Measurements from ENCODE around the gene DTWD1.

Gene DTWD1

GRCh38 chr15:49621887-49622286, 1.0 kb downstream of the DTWD1 start:
- no peak for DNase-seq (ENCODE audit: extremely low read depth, insufficient read length)
- H3K4me3 ChIP-seq (replicated peaks; ENCODE audit: low read depth, low read length), result peak overlapping the region; percentile 87
- no peak for TF ChIP-seq CTCF (IDR thresholded peaks at IDR 0.05; ENCODE audit: insufficient read depth, low read length, poor library complexity, severe bottlenecking)
- no peaks in the 10 kb centered on the region for H3K27me3 ChIP-seq (replicated peaks; ENCODE audit: control insufficient read depth, insufficient read depth, low read length)
- no peaks in the 10 kb centered on the region; the same call in 1 of the 2 replicates for H3K36me3 ChIP-seq (ENCODE audit: control insufficient read depth, insufficient read depth, low read length)

- no peak overlapping the region for H3K4me3 ChIP-seq (replicated peaks; ENCODE audit: low read depth, low read length)
- H3K36me3 ChIP-seq (ENCODE audit: control insufficient read depth, insufficient read depth, low read length), result no peaks in the 10 kb centered on the region; the same call in 1 of the 2 replicates
- no peaks in the 10 kb centered on the region for H3K27me3 ChIP-seq (replicated peaks; ENCODE audit: control insufficient read depth, insufficient read depth, low read length)
- TF ChIP-seq CTCF (IDR thresholded peaks at IDR 0.05; ENCODE audit: insufficient read depth, low read length, poor library complexity, severe bottlenecking), result no peak
- no peak for DNase-seq (ENCODE audit: extremely low read depth, insufficient read length)
Measured at GRCh38 chr15:49622561-49622960, 1.7 kb downstream of the DTWD1 start.

- H3K27me3 ChIP-seq (replicated peaks; ENCODE audit: control insufficient read depth, insufficient read depth, low read length), result no peaks in the 10 kb centered on the region
- no peak overlapping the region for H3K4me3 ChIP-seq (replicated peaks; ENCODE audit: low read depth, low read length)
- DNase-seq (ENCODE audit: extremely low read depth, insufficient read length), result no peak
- H3K36me3 ChIP-seq (ENCODE audit: control insufficient read depth, insufficient read depth, low read length), result no peaks in the 10 kb centered on the region; the same call in 1 of the 2 replicates
- no peak for TF ChIP-seq CTCF (IDR thresholded peaks at IDR 0.05; ENCODE audit: insufficient read depth, low read length, poor library complexity, severe bottlenecking)
Measured at GRCh38 chr15:49624056-49624455, 3.2 kb downstream of the DTWD1 start.

- Histone ChIP-seq H3K36me3 (ENCODE audit: control insufficient read depth, insufficient read depth, low read length) (no peaks in the 10 kb centered on the region; the same call in 1 of the 2 replicates), H3K27me3 (replicated peaks; ENCODE audit: control insufficient read depth, insufficient read depth, low read length) (no peaks in the 10 kb centered on the region), H3K4me3 (replicated peaks; ENCODE audit: low read depth, low read length) (no peak overlapping the region)
- no peak for DNase-seq (ENCODE audit: extremely low read depth, insufficient read length)
- no peak for TF ChIP-seq CTCF (IDR thresholded peaks at IDR 0.05; ENCODE audit: insufficient read depth, low read length, poor library complexity, severe bottlenecking)
Measured at GRCh38 chr15:49625460-49626036, 4.7 kb downstream of the DTWD1 start.

- no peaks in the 10 kb centered on the region; the same call in 1 of the 2 replicates for H3K36me3 ChIP-seq (ENCODE audit: control insufficient read depth, insufficient read depth, low read length)
Measured at GRCh38 chr15:49627407-49627877, 6.6 kb downstream of the DTWD1 start.

More at GRCh38 chr15:49627407-49627877, 6.6 kb downstream of the DTWD1 start:
- DNase-seq (ENCODE audit: extremely low read depth, insufficient read length), result no peak
- no peak for TF ChIP-seq CTCF (IDR thresholded peaks at IDR 0.05; ENCODE audit: insufficient read depth, low read length, poor library complexity, severe bottlenecking)
- no peak overlapping the region for H3K4me3 ChIP-seq (replicated peaks; ENCODE audit: low read depth, low read length)
- H3K27me3 ChIP-seq (replicated peaks; ENCODE audit: control insufficient read depth, insufficient read depth, low read length), result no peaks in the 10 kb centered on the region
